Thyroid gland (tissue), 4 donors: ENCODE measurements around the gene ARRDC1. TPM values are rescaled to one million over a fixed set of nuclear protein-coding genes. Genes with fewer than 3 reads are reported as not detected.

Experiments
- DNase-seq, 2 donors: peaks; one replicate each; pipeline ENCODE4 v3.0.0-alpha.2; 2019
- H3K27ac ChIP-seq, 3 donors: fragments of 200-600 bp; sonication (generic); 1 replicate in 2 of 3; 2 replicates in 1 of 3; pipeline ENCODE4 v1.5.1; 2016 to 2019; ENCODE audit warnings: mild to moderate bottlenecking in 1 of 3, moderate library complexity in 1 of 3
- H3K27me3 ChIP-seq: fragments of 200-600 bp; sonication (generic); one replicate; pipeline ENCODE4 v1.5.1; 2019
- H3K36me3 ChIP-seq, 2 donors: fragments of 200-600 bp; sonication (generic); one replicate each; pipeline ENCODE4 v1.5.1; 2016 to 2019
- H3K4me1 ChIP-seq, 2 donors: fragments of 200-600 bp; sonication (generic); one replicate each; pipeline ENCODE4 v1.5.1; 2017 to 2019
- H3K4me3 ChIP-seq, 3 donors: fragments of 200-600 bp; sonication (generic); replicated peaks in 1 of 3; 1 replicate in 2 of 3; 2 replicates in 1 of 3; pipeline ENCODE4 v1.5.1; 2016; ENCODE audit warnings: mild to moderate bottlenecking in 1 of 3
- H3K9me3 ChIP-seq: fragments of 200-600 bp; sonication (generic); one replicate; pipeline ENCODE4 v1.5.1; 2017
- CTCF ChIP-seq, 6 experiments: fragments of 200-600 bp in 3 of 6; fragments of 450-650 bp in 3 of 6; sonication (generic) in 3 of 6; IDR thresholded peaks; one replicate each; pipeline ENCODE4 v1.5.1; 2016 to 2019; ENCODE audit warnings: antibody characterized with exemption in 6 of 6, mild to moderate bottlenecking in 2 of 6, inconsistent platforms in 1 of 6, moderate library complexity in 1 of 6
- POLR2A ChIP-seq, 2 donors: fragments of 450-650 bp; IDR thresholded peaks; one replicate each; pipeline ENCODE4 v1.6.1; 2017; ENCODE audit warnings: antibody characterized with exemption in 2 of 2, mild to moderate bottlenecking in 2 of 2, moderate library complexity in 1 of 2
- WGBS, 2 donors: methylation state at CpG; one replicate each; pipeline ENCODE4 v1.1.5; 2017; 5-methylcytosine and 5-hydroxymethylcytosine counted together
- intact Hi-C: fragments of 100-400 bp; cut with DNase I; formaldehyde crosslinking; loops from one replicate; pipeline ENCODE4 v1.15.1; 2023
- total RNA-seq, 4 donors: library from RNA; depleted of rRNA; stranded (reverse); fragments of >200 nt; gene quantifications; one replicate each; pipeline ENCODE4 v1.2.3, GENCODE V29; 2016

The ARRDC1 gene
- total RNA-seq, 4 donors from 2014 or later: 45.6 to 66.2 (median 61.2) TPM

- intact Hi-C loops: no loop called here
- TF ChIP-seq POLR2A (IDR thresholded peaks at IDR 0.05): no peak
- no peak for TF ChIP-seq CTCF (IDR thresholded peaks at IDR 0.05)
- H3K4me3 ChIP-seq: no peak overlapping the region
- WGBS, 2 donors: 87 to 91% methylated on average over 11 to 14 of the region's 14 CpGs
- peaks cover 5% of the 10 kb centered on the region in 2 donors for H3K4me1 ChIP-seq
- DNase-seq: no peak
- no peak overlapping the region for H3K27ac ChIP-seq
- H3K9me3 ChIP-seq: no peaks in the 10 kb centered on the region
- H3K36me3 ChIP-seq: peaks cover 7 to 8% of the 10 kb centered on the region in 2 donors
- no peaks in the 10 kb centered on the region for H3K27me3 ChIP-seq
Observed at GRCh38 chr9:137583347-137583746, 22.1 kb upstream of the ARRDC1 start.

GRCh38 chr9:137583957-137584356, 21.5 kb upstream of the ARRDC1 start:
- H3K9me3 ChIP-seq: no peaks in the 10 kb centered on the region
- H3K4me3 ChIP-seq: no peak overlapping the region
- H3K27me3 ChIP-seq: no peaks in the 10 kb centered on the region
- intact Hi-C loops: no loop called here
- peaks cover 7 to 8% of the 10 kb centered on the region in 2 donors for H3K36me3 ChIP-seq
- WGBS, 2 donors: 73 to 84% methylated on average over 5 to 8 of the region's 8 CpGs
- H3K27ac ChIP-seq: no peak overlapping the region
- H3K4me1 ChIP-seq: peaks cover 4 to 8% of the 10 kb centered on the region in 2 donors
- no peak for TF ChIP-seq POLR2A (IDR thresholded peaks at IDR 0.05)
- TF ChIP-seq CTCF (IDR thresholded peaks at IDR 0.05): no peak
- DNase-seq: no peak

- H3K4me1 ChIP-seq: peaks cover 10 to 16% of the 10 kb centered on the region in 2 donors
- WGBS, 2 donors: 96% methylated on average over 3 to 14 of the region's 14 CpGs
- peaks cover 7 to 8% of the 10 kb centered on the region in 2 donors for H3K36me3 ChIP-seq
- no peaks in the 10 kb centered on the region for H3K9me3 ChIP-seq
- intact Hi-C loops: no loop called here
- no peak for TF ChIP-seq CTCF (IDR thresholded peaks at IDR 0.05)
- no peak for TF ChIP-seq POLR2A (IDR thresholded peaks at IDR 0.05)
- H3K27me3 ChIP-seq: no peaks in the 10 kb centered on the region
- no peak overlapping the region for H3K4me3 ChIP-seq
- no peak for DNase-seq
- H3K27ac ChIP-seq: no peak overlapping the region
Observed at GRCh38 chr9:137586854-137587253, 18.6 kb upstream of the ARRDC1 start.

- H3K4me3 ChIP-seq: no peak overlapping the region
- intact Hi-C loops: no loop called here
- H3K9me3 ChIP-seq: no peaks in the 10 kb centered on the region
- TF ChIP-seq POLR2A (IDR thresholded peaks at IDR 0.05) (no peak), CTCF (IDR thresholded peaks at IDR 0.05) (no peak)
- H3K27me3 ChIP-seq: no peaks in the 10 kb centered on the region
- WGBS, 2 donors: 85 to 91% methylated on average over 10 to 12 of the region's 13 CpGs
- H3K36me3 ChIP-seq: peaks cover 7 to 8% of the 10 kb centered on the region in 2 donors
- no peak for DNase-seq
- H3K27ac ChIP-seq: no peak overlapping the region
- H3K4me1 ChIP-seq: peaks cover 10 to 26% of the 10 kb centered on the region in 2 donors
Observed at GRCh38 chr9:137588311-137588710, 17.2 kb upstream of the ARRDC1 start.

GRCh38 chr9:137588891-137589290, 16.6 kb upstream of the ARRDC1 start:
- Histone ChIP-seq H3K4me1 (peaks cover 10 to 31% of the 10 kb centered on the region in 2 donors), H3K4me3 (no peak overlapping the region), H3K36me3 (peaks cover 7 to 8% of the 10 kb centered on the region in 2 donors), H3K27ac (no peak overlapping the region), H3K9me3 (no peaks in the 10 kb centered on the region), H3K27me3 (no peaks in the 10 kb centered on the region)
- WGBS, 2 donors: 90 to 92% methylated on average over 5 to 6 of the region's 6 CpGs
- intact Hi-C loops: no loop called here
- no peak for TF ChIP-seq CTCF (IDR thresholded peaks at IDR 0.05)
- TF ChIP-seq POLR2A (IDR thresholded peaks at IDR 0.05): no peak
- DNase-seq: no peak
